Endothelial cell of umbilical vein (primary cell): ENCODE results near the gene CASK.

ENCODE experiments used
- POLR2A ChIP-seq: IDR thresholded peaks from 2 replicates; pipeline ENCODE4 v1.6.1; 2012; ENCODE audit warnings: low read depth, mild to moderate bottlenecking, control low read depth, low read length
- TF ChIP-seq, protein P1 (sequence below), 2 donors: IDR thresholded peaks; 1 replicate in 1 of 2; 2 replicates in 1 of 2; pipeline ENCODE4 v1.5.1; 2011; ENCODE audit warnings: low read length in 2 of 2, mild to moderate bottlenecking in 2 of 2, moderate library complexity in 2 of 2, control low read depth in 1 of 2, inconsistent platforms in 1 of 2, low read depth in 1 of 2; ENCODE audit not compliant: insufficient read depth in 1 of 2; ENCODE audit errors: extremely low read depth in 1 of 2

DNA sequence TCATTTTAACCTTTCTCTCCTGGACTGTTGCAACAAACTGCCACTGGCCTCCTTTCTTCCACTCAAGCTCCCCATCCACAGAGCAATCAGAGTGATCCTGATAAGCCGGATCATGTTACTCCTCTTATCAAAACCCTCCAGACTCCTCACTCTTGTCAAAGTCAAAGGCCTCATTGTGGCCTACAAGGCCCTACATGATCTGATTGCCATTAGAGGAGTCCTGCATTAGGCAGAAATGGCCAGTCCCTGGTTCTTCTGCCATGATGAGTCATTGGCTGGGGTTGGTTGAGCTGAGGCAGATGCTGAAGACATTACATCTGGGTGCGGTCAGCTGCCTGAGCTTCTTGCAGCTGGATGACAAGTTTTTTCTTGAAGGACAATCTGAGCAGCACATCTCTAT, 32.7 kb upstream of the CASK start:
- TF ChIP-seq, protein P1, sequence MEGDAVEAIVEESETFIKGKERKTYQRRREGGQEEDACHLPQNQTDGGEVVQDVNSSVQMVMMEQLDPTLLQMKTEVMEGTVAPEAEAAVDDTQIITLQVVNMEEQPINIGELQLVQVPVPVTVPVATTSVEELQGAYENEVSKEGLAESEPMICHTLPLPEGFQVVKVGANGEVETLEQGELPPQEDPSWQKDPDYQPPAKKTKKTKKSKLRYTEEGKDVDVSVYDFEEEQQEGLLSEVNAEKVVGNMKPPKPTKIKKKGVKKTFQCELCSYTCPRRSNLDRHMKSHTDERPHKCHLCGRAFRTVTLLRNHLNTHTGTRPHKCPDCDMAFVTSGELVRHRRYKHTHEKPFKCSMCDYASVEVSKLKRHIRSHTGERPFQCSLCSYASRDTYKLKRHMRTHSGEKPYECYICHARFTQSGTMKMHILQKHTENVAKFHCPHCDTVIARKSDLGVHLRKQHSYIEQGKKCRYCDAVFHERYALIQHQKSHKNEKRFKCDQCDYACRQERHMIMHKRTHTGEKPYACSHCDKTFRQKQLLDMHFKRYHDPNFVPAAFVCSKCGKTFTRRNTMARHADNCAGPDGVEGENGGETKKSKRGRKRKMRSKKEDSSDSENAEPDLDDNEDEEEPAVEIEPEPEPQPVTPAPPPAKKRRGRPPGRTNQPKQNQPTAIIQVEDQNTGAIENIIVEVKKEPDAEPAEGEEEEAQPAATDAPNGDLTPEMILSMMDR (IDR thresholded peaks at IDR 0.05; ENCODE audit: extremely low read depth in 1 of 2, insufficient read depth in 1 of 2, low read depth in 1 of 2, low read length in 2 of 2) = no peak
- no peak for TF ChIP-seq POLR2A
